Small intestine (tissue), 7 donors: ENCODE measurements around the gene MSLN. TPM values are rescaled to one million over a fixed set of nuclear protein-coding genes. Genes with fewer than 3 reads are reported as not detected.

Experiments used
- DNase-seq, 2 donors: peaks; one replicate each; pipeline versions ENCODE4 v3.0.0 to v3.0.0-alpha.2; 2013
- FAIRE-seq: peaks from 2 replicates; lab custom pipeline; 2012; peaks lifted over from hg19 to GRCh38; lab: Jason Lieb, UNC
- H3K27ac ChIP-seq, 3 donors: one replicate each; pipeline ENCODE4 v1.5.1; 2013; ENCODE audit warnings: low read length in 2 of 3, mild to moderate bottlenecking in 2 of 3, control low read depth in 1 of 3, inconsistent platforms in 1 of 3, low read depth in 1 of 3, moderate library complexity in 1 of 3
- H3K27me3 ChIP-seq, 3 donors: one replicate each; pipeline ENCODE4 v1.6.1; 2013; ENCODE audit warnings: low read length in 3 of 3, inconsistent platforms in 1 of 3; ENCODE audit not compliant: control insufficient read depth in 3 of 3, insufficient read depth in 3 of 3
- H3K36me3 ChIP-seq, 3 donors: one replicate each; pipeline ENCODE4 v1.6.1; 2013; ENCODE audit warnings: low read length in 3 of 3, inconsistent platforms in 1 of 3, low read depth in 1 of 3, mild to moderate bottlenecking in 1 of 3, moderate library complexity in 1 of 3; ENCODE audit not compliant: control insufficient read depth in 3 of 3, insufficient read depth in 2 of 3
- H3K4me1 ChIP-seq, 3 donors: one replicate each; pipeline ENCODE4 v1.6.1; 2013; ENCODE audit warnings: low read length in 2 of 3, inconsistent platforms in 1 of 3, low read depth in 1 of 3, mild to moderate bottlenecking in 1 of 3, moderate library complexity in 1 of 3; ENCODE audit not compliant: control insufficient read depth in 3 of 3, insufficient read depth in 2 of 3
- H3K4me3 ChIP-seq, 3 donors: one replicate each; pipeline ENCODE4 v1.5.1; 2013; ENCODE audit warnings: low read length in 3 of 3, control low read depth in 1 of 3, inconsistent platforms in 1 of 3, low read depth in 1 of 3, mild to moderate bottlenecking in 1 of 3, moderate library complexity in 1 of 3
- H3K9me3 ChIP-seq, 2 donors: one replicate each; pipeline ENCODE4 v1.6.1; 2013; ENCODE audit warnings: low read depth in 1 of 2, low read length in 1 of 2; ENCODE audit not compliant: control insufficient read depth in 2 of 2, insufficient read depth in 1 of 2
- WGBS, 3 donors: extraction: QIAGEN DNeasy Blood & Tissue Kit; methylation state at CpG; one replicate each; pipeline ENCODE4 v1.1.7; 2013; 5-methylcytosine and 5-hydroxymethylcytosine counted together
- polyA plus RNA-seq, 4 donors: library from polyadenylated mRNA; stranded (reverse) in 3 of 4; unstranded in 1 of 4; fragments of 200-250 nt in 3 of 4; fragments of 120-200 nt in 1 of 4; gene quantifications; one replicate each; pipeline versions ENCODE4 v1.2.1 to v1.2.3, GENCODE V29; 2013
- donor health status: healthy with polysubstance abuse.
- donor health status: control.
- donor health status: control.
- donor health status: Bipolar disorder and iron deficiency.
- donor health status: healthy.

The MSLN gene
- polyA plus RNA-seq, 4 donors, result 1.3 to 29.7 (median 4.5) TPM

- DNase-seq (no peak), FAIRE-seq (no peak)
- Histone ChIP-seq H3K27ac (no peak overlapping the region), H3K27me3 (peaks cover 0 to 22% (median 10%) of the 10 kb centered on the region in 3 donors), H3K4me3 (no peak overlapping the region), H3K9me3 (peaks cover 3 to 8% of the 10 kb centered on the region in 2 donors), H3K4me1 (peaks cover 0 to 23% (median 4%) of the 10 kb centered on the region in 3 donors), H3K36me3 (peaks cover 0 to 35% (median 0%) of the 10 kb centered on the region in 3 donors)
- 14 to 65% (median 41%) methylated on average over 21 to 23 of the region's 23 CpGs for WGBS, 3 donors
These were observed 34.9 kb upstream of the MSLN start for GRCh38 chr16:725463-726187.

- DNase-seq (no peak), FAIRE-seq (no peak)
- peaks cover 3 to 8% of the 10 kb centered on the region in 2 donors for H3K9me3 ChIP-seq
- no peak overlapping the region for H3K4me3 ChIP-seq
- peaks cover 0 to 23% (median 4%) of the 10 kb centered on the region in 3 donors for H3K4me1 ChIP-seq
- peaks cover 0 to 22% (median 10%) of the 10 kb centered on the region in 3 donors for H3K27me3 ChIP-seq
- peaks cover 0 to 40% (median 0%) of the 10 kb centered on the region in 3 donors for H3K36me3 ChIP-seq
- 5 to 28% (median 15%) methylated on average over 6 to 9 of the region's 9 CpGs for whole genome bisulfite sequencing, 3 donors
- no peak overlapping the region for H3K27ac ChIP-seq
These were observed 34.4 kb upstream of the MSLN start for GRCh38 chr16:726188-726437.

- peak in 1 of 2 donors; percentile 46 for DNase-seq
- Histone ChIP-seq H3K27me3 (peaks cover 0 to 22% (median 10%) of the 10 kb centered on the region in 3 donors), H3K36me3 (peaks cover 0 to 45% (median 0%) of the 10 kb centered on the region in 3 donors), H3K9me3 (peaks cover 2 to 5% of the 10 kb centered on the region in 2 donors), H3K4me1 (peaks cover 0 to 23% (median 4%) of the 10 kb centered on the region in 3 donors), H3K27ac (no peak within 1 kb of the TSS), H3K4me3 (peak within 1 kb of the TSS; percentile 25 to 52 (median 41))
- FAIRE-seq, result no peak
- WGBS, 3 donors, result 1 to 2% (median 2%) methylated on average over 49 to 88 of the region's 88 CpGs
These were observed 33.9 kb upstream of the MSLN start, which contains the start of the genes CCDC78 and HAGHL for GRCh38 chr16:726438-727290. TSS of gene CCDC78 (minus strand) at chr16:726443. CDS start at chr16:726367, 76 bp downstream. TSS of gene HAGHL (plus strand) at chr16:727106. CDS start at chr16:727510, 404 bp downstream.

- H3K36me3 ChIP-seq, result peaks cover 0 to 45% (median 0%) of the 10 kb centered on the region in 3 donors
- peaks cover 0 to 22% (median 10%) of the 10 kb centered on the region in 3 donors for H3K27me3 ChIP-seq
- 0 to 1% (median 0%) methylated on average over 42 to 61 of the region's 61 CpGs for WGBS, 3 donors
- peak overlapping the region; percentile 25 to 52 (median 41) for H3K4me3 ChIP-seq
- FAIRE-seq (no peak), DNase-seq (peak in 1 of 2 donors; percentile 59)
- H3K4me1 ChIP-seq, result peaks cover 0 to 19% (median 4%) of the 10 kb centered on the region in 3 donors
- H3K9me3 ChIP-seq, result no peaks in the 10 kb centered on the region
- H3K27ac ChIP-seq, result no peak overlapping the region
These were observed 33.1 kb upstream of the MSLN start for GRCh38 chr16:727291-727977.

- H3K4me3 ChIP-seq, result peak overlapping the region; percentile 25 to 52 (median 37)
- H3K4me1 ChIP-seq, result peaks cover 0 to 19% (median 4%) of the 10 kb centered on the region in 3 donors
- no peaks in the 10 kb centered on the region for H3K9me3 ChIP-seq
- WGBS, 3 donors, result 1 to 3% (median 1%) methylated on average over 29 to 80 of the region's 80 CpGs
- peak; percentile 50 to 84 for DNase-seq
- H3K27ac ChIP-seq, result no peak overlapping the region
- peaks cover 0 to 22% (median 10%) of the 10 kb centered on the region in 3 donors for H3K27me3 ChIP-seq
- no peak for FAIRE-seq
- H3K36me3 ChIP-seq, result peaks cover under 1 to 45% (median 6%) of the 10 kb centered on the region in 3 donors
These were observed 32.2 kb upstream of the MSLN start for GRCh38 chr16:728131-728889.

- WGBS, 3 donors, result 65 to 74% (median 70%) methylated on average over 54 to 55 of the region's 55 CpGs
- no peak for FAIRE-seq
- no peak for DNase-seq
These were observed 31.4 kb upstream of the MSLN start for GRCh38 chr16:728890-729744.

More at GRCh38 chr16:728890-729744, 31.4 kb upstream of the MSLN start:
- Histone ChIP-seq H3K36me3 (peaks cover 2 to 48% (median 10%) of the 10 kb centered on the region in 3 donors), H3K9me3 (no peaks in the 10 kb centered on the region), H3K4me3 (peak overlapping the region in 2 of 3 donors; percentile 37 to 52), H3K4me1 (peaks cover 0 to 19% (median 4%) of the 10 kb centered on the region in 3 donors), H3K27me3 (peaks cover 0 to 22% (median 10%) of the 10 kb centered on the region in 3 donors), H3K27ac (no peak overlapping the region)
